Brain microvascular endothelial cell (primary cell): Measurements from ENCODE around the gene SMIM33.
"Not testable (repeated sequence)": the region's sequence is repeated elsewhere in the genome, so short reads cannot be mapped to it uniquely, and the experiment has no call there.

Source experiments
- DNase-seq: peaks from one replicate; pipeline ENCODE4 v3.0.0-alpha.2; 2020
- H3K27ac ChIP-seq: fragments of 250-450 bp; sonication (Bioruptor Pico); 2 replicates; pipeline ENCODE4 v1.5.1; 2020; ENCODE audit warnings: mild to moderate bottlenecking, moderate library complexity
- H3K27me3 ChIP-seq: fragments of 250-450 bp; sonication (Bioruptor Pico); replicated peaks from 2 replicates; pipeline ENCODE4 v1.5.1; 2020; ENCODE audit warnings: mild to moderate bottlenecking
- H3K36me3 ChIP-seq: fragments of 250-450 bp; sonication (Bioruptor Pico); replicated peaks from 2 replicates; pipeline ENCODE4 v1.5.1; 2020; ENCODE audit warnings: mild to moderate bottlenecking
- H3K4me3 ChIP-seq: 2 replicates; pipeline ENCODE4 v1.5.1; 2011; ENCODE audit warnings: low read depth, mild to moderate bottlenecking, control low read depth, low read length, moderate library complexity
- in situ Hi-C: cut with HindIII; loops from 2 replicates; pipeline ENCODE4 v1.10.0; 2017; ENCODE audit warnings: low sequenced_read_pairs, low pct_ligation_motif_present
- TF ChIP-seq, protein P1 (sequence below): IDR thresholded peaks from 2 replicates; pipeline ENCODE4 v1.5.1; 2011; ENCODE audit warnings: low read depth, mild to moderate bottlenecking, moderate library complexity, low read length, control low read depth, inconsistent platforms; ENCODE audit errors: missing control alignments

The SMIM33 gene

DNA sequence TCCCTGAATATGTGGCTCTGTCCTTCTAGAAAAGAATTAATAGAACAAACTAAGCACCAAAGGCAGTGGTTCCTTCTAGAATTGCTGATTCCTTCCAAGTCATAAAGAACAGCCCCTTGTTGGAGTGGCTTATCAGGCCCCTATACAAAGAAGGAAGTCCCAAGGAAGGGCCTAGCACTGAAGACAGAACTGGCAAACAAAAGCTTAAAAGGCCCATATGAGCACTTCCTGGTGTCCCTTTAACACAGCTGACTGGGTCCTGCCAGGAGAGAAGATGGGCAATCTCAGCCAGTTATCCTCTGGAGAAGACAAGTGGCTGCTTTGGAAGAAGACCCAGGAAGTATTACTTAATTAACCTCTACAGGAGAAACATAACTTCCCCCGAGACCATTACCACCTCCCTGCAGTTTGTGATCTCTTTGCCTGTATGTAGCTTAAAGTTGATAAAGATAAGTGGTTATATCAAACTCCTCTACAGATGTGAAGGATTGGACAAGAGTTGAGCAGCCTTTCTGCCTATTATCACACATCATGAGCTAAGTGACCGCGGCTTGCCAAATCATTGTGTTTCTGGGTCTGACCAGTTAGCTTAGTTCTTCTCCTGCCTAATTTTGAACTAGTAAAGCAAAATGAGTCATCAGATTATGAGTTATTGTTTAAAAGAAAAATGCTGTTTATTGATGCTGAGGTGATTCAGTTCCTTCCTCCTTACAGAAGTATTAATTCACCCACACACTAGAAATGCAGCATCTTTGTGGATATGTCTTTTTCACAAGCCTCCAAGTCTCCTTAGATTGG lies 25.0 kb downstream of the SMIM33 start:
- DNase-seq = peak; percentile 37
- in situ Hi-C loops = no loop called here
- no peak overlapping the region for H3K27ac ChIP-seq
- H3K27me3 ChIP-seq = no peaks in the 10 kb centered on the region
- TF ChIP-seq, protein P1, sequence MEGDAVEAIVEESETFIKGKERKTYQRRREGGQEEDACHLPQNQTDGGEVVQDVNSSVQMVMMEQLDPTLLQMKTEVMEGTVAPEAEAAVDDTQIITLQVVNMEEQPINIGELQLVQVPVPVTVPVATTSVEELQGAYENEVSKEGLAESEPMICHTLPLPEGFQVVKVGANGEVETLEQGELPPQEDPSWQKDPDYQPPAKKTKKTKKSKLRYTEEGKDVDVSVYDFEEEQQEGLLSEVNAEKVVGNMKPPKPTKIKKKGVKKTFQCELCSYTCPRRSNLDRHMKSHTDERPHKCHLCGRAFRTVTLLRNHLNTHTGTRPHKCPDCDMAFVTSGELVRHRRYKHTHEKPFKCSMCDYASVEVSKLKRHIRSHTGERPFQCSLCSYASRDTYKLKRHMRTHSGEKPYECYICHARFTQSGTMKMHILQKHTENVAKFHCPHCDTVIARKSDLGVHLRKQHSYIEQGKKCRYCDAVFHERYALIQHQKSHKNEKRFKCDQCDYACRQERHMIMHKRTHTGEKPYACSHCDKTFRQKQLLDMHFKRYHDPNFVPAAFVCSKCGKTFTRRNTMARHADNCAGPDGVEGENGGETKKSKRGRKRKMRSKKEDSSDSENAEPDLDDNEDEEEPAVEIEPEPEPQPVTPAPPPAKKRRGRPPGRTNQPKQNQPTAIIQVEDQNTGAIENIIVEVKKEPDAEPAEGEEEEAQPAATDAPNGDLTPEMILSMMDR = no peak
- no peaks in the 10 kb centered on the region for H3K36me3 ChIP-seq
- no peak overlapping the region for H3K4me3 ChIP-seq

DNA sequence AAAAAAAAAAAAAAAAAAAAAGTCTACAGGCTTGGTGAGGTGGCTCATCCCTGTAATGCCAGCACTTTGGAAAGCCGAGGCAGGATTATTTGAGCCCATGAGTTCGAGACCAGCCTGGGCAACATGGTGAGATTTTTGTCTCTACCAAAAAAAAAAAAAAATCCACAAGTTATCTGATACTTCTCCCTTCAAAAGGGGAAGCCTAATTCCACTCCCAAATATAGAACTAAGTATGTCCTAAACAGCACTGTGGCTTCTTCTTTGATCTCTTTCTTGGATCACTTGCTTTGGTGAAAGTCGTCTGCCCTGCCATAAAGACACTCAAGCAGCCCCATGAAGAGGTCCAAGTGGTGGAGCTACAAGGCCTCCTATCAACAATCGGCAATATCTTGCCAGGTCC lies 30.6 kb downstream of the SMIM33 start:
- Histone ChIP-seq H3K27ac (no peak overlapping the region), H3K4me3 (no peak overlapping the region), H3K36me3 (no peaks in the 10 kb centered on the region), H3K27me3 (no peaks in the 10 kb centered on the region)
- in situ Hi-C loops = no loop called here
- no peak for DNase-seq
- TF ChIP-seq, protein P1 = no peak

DNA sequence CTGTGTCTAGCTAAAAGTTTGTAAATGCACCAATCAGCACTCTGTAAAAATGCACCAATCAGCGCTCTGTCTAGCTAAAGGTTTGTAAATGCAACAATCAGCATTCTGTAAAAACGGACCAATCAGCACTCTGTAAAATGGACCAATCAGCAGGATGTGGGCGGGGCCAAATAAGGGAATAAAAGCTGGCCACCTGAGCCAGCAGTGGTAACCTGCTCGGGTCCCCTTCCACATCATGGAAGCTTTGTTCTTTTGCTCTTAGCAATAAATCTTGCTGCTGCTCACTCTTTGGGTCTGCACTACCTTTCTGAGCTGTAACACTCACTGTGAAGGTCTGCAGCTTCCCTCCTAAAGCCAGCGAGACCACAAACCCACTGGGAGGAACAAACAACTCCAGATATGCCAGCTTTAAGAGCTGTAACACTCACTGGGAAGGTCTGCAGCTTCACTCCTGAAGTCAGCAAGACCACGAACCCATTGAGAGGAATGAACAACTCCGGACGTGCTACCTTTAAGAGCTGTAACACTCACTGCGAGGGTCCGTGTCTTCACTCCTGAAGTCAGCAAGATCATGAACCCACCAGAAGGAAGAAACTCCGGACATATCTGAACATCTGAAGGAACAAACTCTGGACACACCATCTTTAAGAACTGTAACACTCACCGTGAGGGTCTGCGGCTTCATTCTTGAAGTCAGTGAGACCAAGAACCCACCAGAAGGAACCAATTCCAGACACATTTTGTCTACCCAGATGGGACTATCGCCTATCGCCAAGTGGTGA lies 32.4 kb downstream of the SMIM33 start:
- DNase-seq, H3K27me3 ChIP-seq, H3K4me3 ChIP-seq, H3K27ac ChIP-seq, in situ Hi-C loops, H3K36me3 ChIP-seq: not testable (repeated sequence)

DNA sequence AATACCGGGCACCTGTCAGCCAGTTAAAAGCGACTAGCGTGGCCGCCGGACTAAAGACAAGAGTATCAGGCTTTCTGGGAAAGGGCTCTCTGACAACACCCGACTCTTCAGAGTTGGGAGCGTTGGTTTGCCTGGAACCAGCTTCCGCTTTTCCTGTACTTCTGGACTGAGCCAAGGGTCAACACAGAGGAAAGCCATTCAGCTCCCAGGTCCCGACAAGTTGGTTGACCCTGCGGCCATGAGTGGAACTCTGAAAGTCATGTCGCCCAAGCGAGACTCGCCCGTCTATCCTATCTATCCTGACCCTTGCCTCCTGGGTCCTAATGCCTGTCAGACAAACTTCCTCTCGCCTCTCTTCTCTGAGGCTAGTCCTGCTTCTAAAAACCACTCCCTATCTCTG lies 33.1 kb downstream of the SMIM33 start:
- H3K27me3 ChIP-seq, DNase-seq, H3K4me3 ChIP-seq, in situ Hi-C loops, H3K36me3 ChIP-seq, H3K27ac ChIP-seq: not testable (repeated sequence)

DNA sequence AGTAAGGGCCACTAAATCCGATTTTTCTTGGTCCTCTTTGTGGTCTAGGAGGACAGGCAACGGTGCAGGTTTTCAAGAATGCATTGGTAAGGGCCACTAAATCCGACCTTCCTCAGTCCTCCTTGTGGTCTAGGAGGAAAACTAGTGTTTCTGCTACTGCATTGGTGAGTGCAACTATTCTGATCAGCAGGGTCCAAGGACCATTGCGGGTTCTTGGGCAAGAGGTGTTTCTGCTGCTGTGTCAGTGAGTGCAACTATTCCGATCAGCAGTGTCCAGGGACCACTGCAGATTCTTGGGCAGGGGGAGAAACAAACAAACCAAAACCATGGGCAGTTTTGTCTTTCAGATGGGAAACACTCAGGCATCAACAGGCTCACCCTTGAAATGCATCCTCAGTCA lies 33.9 kb downstream of the SMIM33 start:
- H3K27me3 ChIP-seq, H3K4me3 ChIP-seq, H3K27ac ChIP-seq, DNase-seq, H3K36me3 ChIP-seq, in situ Hi-C loops: not testable (repeated sequence)

DNA sequence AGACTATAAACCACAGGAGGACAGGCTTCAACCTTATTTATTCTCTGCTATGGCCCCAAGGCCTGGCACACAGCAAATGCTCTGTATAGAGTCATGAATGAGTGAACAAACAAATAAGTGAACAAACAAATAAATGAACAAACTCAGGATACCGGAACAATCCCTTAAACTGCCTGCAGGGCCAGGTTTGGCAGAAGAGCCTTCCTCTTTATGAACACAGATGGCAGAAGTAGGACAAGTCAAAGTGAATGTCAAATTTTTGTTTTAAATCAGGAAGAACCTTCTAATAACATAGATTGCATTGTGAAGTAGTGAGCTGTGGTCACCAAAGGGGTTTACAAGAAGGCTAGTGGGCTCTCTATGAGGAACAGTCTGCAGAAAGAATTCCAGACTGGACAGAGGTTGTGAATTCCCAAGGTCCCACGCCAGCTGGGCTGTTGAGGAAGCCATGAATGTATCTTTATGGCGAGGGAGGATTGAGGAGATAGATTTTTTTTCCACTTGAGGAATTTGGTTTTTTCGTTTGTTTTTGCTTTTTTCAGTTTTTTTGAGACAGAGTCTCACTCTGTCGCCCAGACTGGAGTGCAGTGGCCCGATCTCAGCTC lies 42.1 kb downstream of the SMIM33 start:
- H3K27me3 ChIP-seq = no peaks in the 10 kb centered on the region
- no peak overlapping the region for H3K27ac ChIP-seq
- no peak overlapping the region for H3K4me3 ChIP-seq
- in situ Hi-C loops = loop anchor here (10.0 kb wide), 1 partner anchor 98 kb away; no protein-coding TSS in a partner anchor
- DNase-seq = no peak
- H3K36me3 ChIP-seq = no peaks in the 10 kb centered on the region
- TF ChIP-seq, protein P1 = peak; percentile 18

DNA sequence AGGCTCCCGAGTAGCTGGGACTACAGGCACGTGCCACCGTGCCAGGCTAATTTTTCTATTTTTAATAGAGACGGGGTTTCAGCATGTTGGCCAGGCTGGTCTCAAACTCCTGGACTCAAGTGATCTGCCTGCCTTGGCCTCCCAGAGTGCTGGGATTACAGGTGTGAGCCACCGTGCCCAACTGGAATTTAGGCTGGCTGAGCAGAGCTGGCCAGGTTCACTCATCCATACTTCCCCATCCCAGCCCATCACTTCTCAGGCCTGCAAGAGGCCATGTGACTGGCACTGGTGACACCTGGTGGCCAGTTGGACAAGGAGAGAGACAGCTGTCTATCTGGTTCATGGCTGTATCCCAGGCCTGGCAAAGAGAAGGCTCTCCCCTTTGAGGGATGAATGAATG lies 42.6 kb downstream of the SMIM33 start:
- in situ Hi-C loops = loop anchor here (10.0 kb wide), 1 partner anchor 99 kb away; no protein-coding TSS in a partner anchor
- TF ChIP-seq, protein P1 = peak; percentile 85
- H3K4me3 ChIP-seq, H3K27me3 ChIP-seq, H3K36me3 ChIP-seq, H3K27ac ChIP-seq: not testable (repeated sequence)
- DNase-seq = peak; percentile 79
